Endodermal cell (in vitro differentiated cells): ENCODE results near the gene APPBP2. TPM values are rescaled to one million over a fixed set of nuclear protein-coding genes. Genes with fewer than 3 reads are reported as not detected.

Experiments
- DNase-seq: peaks from one replicate; pipeline ENCODE4 v3.0.0-alpha.2; 2017
- H3K27ac ChIP-seq: 2 replicates; pipeline ENCODE4 v1.5.1; 2013; ENCODE audit warnings: mild to moderate bottlenecking, low read depth, low read length, moderate library complexity
- H3K27me3 ChIP-seq: 2 replicates; pipeline ENCODE4 v1.6.1; 2013; ENCODE audit warnings: mild to moderate bottlenecking, low read length, moderate library complexity; ENCODE audit not compliant: insufficient read depth, control insufficient read depth, poor library complexity, severe bottlenecking
- H3K36me3 ChIP-seq: 2 replicates; pipeline ENCODE4 v1.7.0; 2013; ENCODE audit warnings: mild to moderate bottlenecking, low read length, moderate library complexity; ENCODE audit not compliant: control insufficient read depth, insufficient read depth
- H3K4me1 ChIP-seq: one replicate; pipeline ENCODE4 v1.7.0; 2013; ENCODE audit warnings: low read length; ENCODE audit not compliant: control insufficient read depth, insufficient read depth
- H3K4me3 ChIP-seq: 2 replicates; pipeline ENCODE4 v1.5.1; 2013; ENCODE audit warnings: mild to moderate bottlenecking, low read length, moderate library complexity
- H3K9ac ChIP-seq: 2 replicates; pipeline ENCODE4 v1.6.1; 2013; ENCODE audit warnings: mild to moderate bottlenecking, low read length, moderate library complexity; ENCODE audit not compliant: poor library complexity, severe bottlenecking; ENCODE audit errors: extremely low read depth
- H3K9me3 ChIP-seq: 2 replicates; pipeline ENCODE4 v1.6.1; 2013; ENCODE audit warnings: mild to moderate bottlenecking, low read length, moderate library complexity; ENCODE audit not compliant: control insufficient read depth
- H3K27ac Mint-ChIP-seq: 2 replicates; pipeline ENCODE4 v1.8.0; 2020; ENCODE audit warnings: mixed read lengths
- H3K27me3 Mint-ChIP-seq: 2 replicates; pipeline ENCODE4 v1.8.0; 2021; ENCODE audit warnings: mild to moderate bottlenecking, mixed read lengths; ENCODE audit not compliant: insufficient read depth
- H3K36me3 Mint-ChIP-seq: 2 replicates; pipeline ENCODE4 v1.8.0; 2020; ENCODE audit warnings: low read depth, mixed read lengths
- H3K4me1 Mint-ChIP-seq: 2 replicates; pipeline ENCODE4 v1.8.0; 2020; ENCODE audit warnings: mixed read lengths
- H3K4me3 Mint-ChIP-seq: 2 replicates; pipeline ENCODE4 v1.8.0; 2020; ENCODE audit warnings: mild to moderate bottlenecking, moderate library complexity, mixed read lengths
- H3K9me3 Mint-ChIP-seq: 2 replicates; pipeline ENCODE4 v1.8.0; 2020; ENCODE audit warnings: mild to moderate bottlenecking, mixed read lengths
- WGBS, 2 experiments: methylation state at CpG; one replicate each; pipeline versions ENCODE4 v1.1.5 to v1.1.7; 2013; ENCODE audit warnings: missing lambda C conversion rate in 2 of 2, mixed read lengths in 1 of 2; ENCODE audit not compliant: insufficient coverage in 1 of 2, insufficient read length in 1 of 2; 5-methylcytosine and 5-hydroxymethylcytosine counted together
- total RNA-seq, 2 donors: library from RNA; stranded (reverse); fragmentation: NEBNext Ultra II Directional in 1 of 2; extraction: Animal tissue kit (Norgen Biotek cat#: 25700) in 1 of 2; gene quantifications; 2 replicates in 1 of 2; 3 replicates in 1 of 2; pipeline ENCODE4 v1.2.1, GENCODE V29; 2021
- TF ChIP-seq, protein P1 (sequence below): fragments of 200-600 bp; sonication (generic); conservative IDR thresholded peaks from 2 replicates; pipeline ENCODE4 v1.5.0; 2021; ENCODE audit warnings: antibody characterized with exemption, mild to moderate bottlenecking

The APPBP2 gene
- total RNA-seq, 2 donors from 2014 or later = 25.3 to 28.1 TPM

DNA sequence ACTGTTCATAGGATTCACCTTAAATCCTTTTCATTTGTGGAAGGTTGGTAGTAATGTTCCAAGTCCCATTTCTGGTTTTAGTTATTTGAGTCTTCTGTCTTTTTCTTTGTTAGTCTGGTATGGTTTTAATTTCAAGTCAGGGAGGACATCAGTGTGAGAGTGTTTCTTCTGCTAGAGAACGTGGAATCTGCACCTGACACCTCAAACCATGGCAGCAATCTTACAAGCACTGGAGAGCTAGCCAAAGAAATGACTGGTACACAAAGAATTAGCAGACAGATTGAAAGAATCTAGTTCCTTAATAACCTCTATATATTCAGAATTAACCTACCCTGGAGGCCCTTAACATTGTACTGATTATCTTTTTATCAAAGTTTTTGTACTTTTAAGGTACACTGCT is 53.6 kb downstream of the APPBP2 start:
- no peak overlapping the region for H3K4me3 Mint-ChIP-seq
- no peaks in the 10 kb centered on the region for H3K4me1 Mint-ChIP-seq
- Histone ChIP-seq H3K9ac (no peak overlapping the region), H3K9me3 (peaks cover 17% of the 10 kb centered on the region), H3K27ac (no peak overlapping the region), H3K4me1 (no peaks in the 10 kb centered on the region), H3K27me3 (no peaks in the 10 kb centered on the region), H3K4me3 (no peak overlapping the region), H3K36me3 (peaks cover 42% of the 10 kb centered on the region)
- H3K36me3 Mint-ChIP-seq = peaks cover 46% of the 10 kb centered on the region
- TF ChIP-seq, protein P1, sequence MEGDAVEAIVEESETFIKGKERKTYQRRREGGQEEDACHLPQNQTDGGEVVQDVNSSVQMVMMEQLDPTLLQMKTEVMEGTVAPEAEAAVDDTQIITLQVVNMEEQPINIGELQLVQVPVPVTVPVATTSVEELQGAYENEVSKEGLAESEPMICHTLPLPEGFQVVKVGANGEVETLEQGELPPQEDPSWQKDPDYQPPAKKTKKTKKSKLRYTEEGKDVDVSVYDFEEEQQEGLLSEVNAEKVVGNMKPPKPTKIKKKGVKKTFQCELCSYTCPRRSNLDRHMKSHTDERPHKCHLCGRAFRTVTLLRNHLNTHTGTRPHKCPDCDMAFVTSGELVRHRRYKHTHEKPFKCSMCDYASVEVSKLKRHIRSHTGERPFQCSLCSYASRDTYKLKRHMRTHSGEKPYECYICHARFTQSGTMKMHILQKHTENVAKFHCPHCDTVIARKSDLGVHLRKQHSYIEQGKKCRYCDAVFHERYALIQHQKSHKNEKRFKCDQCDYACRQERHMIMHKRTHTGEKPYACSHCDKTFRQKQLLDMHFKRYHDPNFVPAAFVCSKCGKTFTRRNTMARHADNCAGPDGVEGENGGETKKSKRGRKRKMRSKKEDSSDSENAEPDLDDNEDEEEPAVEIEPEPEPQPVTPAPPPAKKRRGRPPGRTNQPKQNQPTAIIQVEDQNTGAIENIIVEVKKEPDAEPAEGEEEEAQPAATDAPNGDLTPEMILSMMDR = no peak
- H3K9me3 Mint-ChIP-seq = peaks cover 9% of the 10 kb centered on the region
- WGBS, 2 experiments = 92% methylated on average over 1 of the region's 1 CpG; no CpG with 5 or more reads in 1 of the 2 experiments
- no peaks in the 10 kb centered on the region for H3K27me3 Mint-ChIP-seq
- H3K27ac Mint-ChIP-seq = no peak overlapping the region
- DNase-seq = no peak

- Histone ChIP-seq H3K27ac (no peak overlapping the region), H3K36me3 (peaks cover 39% of the 10 kb centered on the region), H3K4me3 (no peak overlapping the region), H3K9me3 (peaks cover 17% of the 10 kb centered on the region), H3K27me3 (no peaks in the 10 kb centered on the region), H3K4me1 (no peaks in the 10 kb centered on the region), H3K9ac (no peak overlapping the region)
- Mint-ChIP-seq H3K27ac (no peak overlapping the region), H3K4me1 (no peaks in the 10 kb centered on the region), H3K9me3 (peaks cover 9% of the 10 kb centered on the region), H3K27me3 (no peaks in the 10 kb centered on the region), H3K36me3 (peaks cover 41% of the 10 kb centered on the region), H3K4me3 (no peak overlapping the region)
- TF ChIP-seq, protein P1 = no peak
- no peak for DNase-seq
- WGBS, 2 experiments = 97 to 100% methylated on average over 3 of the region's 4 CpGs
Observed at GRCh38 chr17:60471451-60471850, 54.6 kb downstream of the APPBP2 start.

- no peak overlapping the region for H3K4me3 Mint-ChIP-seq
- no peak overlapping the region for H3K27ac Mint-ChIP-seq
- DNase-seq = no peak
- no peak overlapping the region for H3K27ac ChIP-seq
- no peak overlapping the region for H3K9ac ChIP-seq
- H3K36me3 ChIP-seq = peaks cover 58% of the 10 kb centered on the region
- no peaks in the 10 kb centered on the region for H3K27me3 Mint-ChIP-seq
- H3K9me3 Mint-ChIP-seq = peaks cover 9% of the 10 kb centered on the region
- H3K27me3 ChIP-seq = no peaks in the 10 kb centered on the region
- peaks cover 17% of the 10 kb centered on the region for H3K9me3 ChIP-seq
- TF ChIP-seq, protein P1 = no peak
- H3K4me1 ChIP-seq = no peaks in the 10 kb centered on the region
- peaks cover 59% of the 10 kb centered on the region for H3K36me3 Mint-ChIP-seq
- H3K4me3 ChIP-seq = no peak overlapping the region
- no peaks in the 10 kb centered on the region for H3K4me1 Mint-ChIP-seq
Observed at GRCh38 chr17:60468371-60468770, 57.7 kb downstream of the APPBP2 start.
